ENCODE measurements around the gene IMPA2. TPM values are rescaled to one million over a fixed set of nuclear protein-coding genes. Genes with fewer than 3 reads are reported as not detected.

IMPA2 gene
- polyA plus RNA-seq, 4 donors = 22.6 to 58.3 (median 36.8) TPM

DNA sequence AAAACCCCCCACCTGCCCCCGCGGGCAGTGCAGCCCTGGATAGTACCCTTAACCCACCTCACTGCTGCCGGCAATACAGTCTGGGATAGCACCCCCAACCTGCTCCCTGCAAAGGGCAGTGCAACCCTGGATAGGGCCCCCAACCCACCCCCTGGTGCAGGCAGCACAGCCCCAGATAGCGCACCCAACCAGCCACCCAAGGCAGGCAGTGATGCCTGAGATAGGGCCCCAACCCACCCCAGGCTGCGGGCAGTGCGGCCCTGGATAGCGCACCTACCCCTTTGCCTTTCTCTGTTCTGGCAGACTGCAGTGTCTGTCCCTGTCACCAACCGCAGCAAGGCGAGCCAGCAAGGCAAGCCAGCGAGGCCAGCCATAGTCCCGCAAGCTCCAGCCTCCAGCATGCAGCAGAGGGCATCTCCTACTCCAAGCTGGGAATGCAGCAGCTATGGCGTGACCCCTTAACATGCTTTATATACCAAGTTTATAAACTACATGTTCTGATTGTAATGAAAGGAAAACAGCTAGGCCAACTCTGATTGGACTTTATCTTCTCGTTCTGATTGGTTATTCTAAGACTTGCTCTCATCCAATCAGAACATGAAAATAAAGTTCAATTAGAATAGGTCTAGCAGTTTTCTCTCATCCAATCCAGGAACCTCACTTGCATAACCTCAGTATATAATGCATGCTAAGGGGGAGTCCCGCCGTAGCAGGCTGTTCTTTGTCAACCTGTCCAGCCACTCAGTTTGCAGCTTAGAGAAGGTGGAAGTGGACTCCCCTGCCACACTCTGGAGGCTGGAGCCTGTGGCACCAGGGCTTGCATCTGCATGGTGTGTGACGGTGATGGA lies 78.3 kb downstream of the IMPA2 start:
- no peaks in the 10 kb centered on the region for H3K36me3 ChIP-seq (ENCODE audit: control insufficient read depth in 3 of 3, insufficient read depth in 2 of 3, low read depth in 1 of 3, low read length in 3 of 3)
- H3K4me3 ChIP-seq (ENCODE audit: low read depth in 1 of 3, low read length in 3 of 3) = no peak overlapping the region
- DNase-seq (no peak), FAIRE-seq (no peak)
- H3K27me3 ChIP-seq (ENCODE audit: control insufficient read depth in 3 of 3, insufficient read depth in 3 of 3, low read length in 3 of 3) = no peaks in the 10 kb centered on the region
- WGBS, 3 donors = 83 to 87% (median 84%) methylated on average over 16 of the region's 16 CpGs
- no peaks in the 10 kb centered on the region for H3K9me3 ChIP-seq (ENCODE audit: control insufficient read depth in 2 of 2, insufficient read depth in 1 of 2, low read depth in 1 of 2, low read length in 1 of 2)
- H3K4me1 ChIP-seq (ENCODE audit: control insufficient read depth in 3 of 3, insufficient read depth in 2 of 3, low read depth in 1 of 3, low read length in 2 of 3) = no peaks in the 10 kb centered on the region
- H3K27ac ChIP-seq (ENCODE audit: low read depth in 1 of 3, low read length in 2 of 3) = no peak overlapping the region

DNA sequence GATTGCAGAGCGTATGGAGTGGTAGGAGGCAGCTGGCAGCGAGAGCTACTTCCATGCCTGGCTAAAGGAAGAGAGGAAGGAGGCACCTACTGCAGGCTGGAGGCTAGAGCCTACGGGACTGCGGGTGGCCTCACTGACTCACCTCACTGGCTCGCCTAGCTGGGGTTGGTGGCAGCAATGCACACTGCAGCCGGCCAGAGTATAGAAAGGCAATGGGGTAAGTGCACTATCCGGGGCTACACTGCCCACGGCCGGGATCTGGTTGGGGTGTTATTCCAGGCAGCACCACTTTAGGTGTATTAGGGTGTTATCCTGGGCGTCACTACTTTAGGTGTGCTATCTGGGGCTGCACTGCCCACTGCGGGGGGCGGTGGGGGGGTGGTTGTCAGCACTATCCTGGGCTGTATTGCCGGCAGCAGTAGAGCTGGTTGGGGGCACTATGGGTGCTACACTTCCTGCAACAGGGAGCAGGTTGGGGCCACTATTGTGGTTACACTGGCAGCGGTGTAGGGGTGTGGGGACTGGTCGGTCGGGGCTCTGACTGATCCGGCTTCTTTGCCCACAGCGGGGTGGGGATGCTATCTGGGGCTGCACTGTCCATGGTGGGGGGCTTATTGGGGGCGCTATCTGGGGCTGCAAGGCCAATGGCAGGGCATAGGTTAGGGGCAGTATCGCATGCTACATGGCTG lies 79.0 kb downstream of the IMPA2 start:
- no peak overlapping the region for H3K4me3 ChIP-seq (ENCODE audit: low read depth in 1 of 3, low read length in 3 of 3)
- H3K9me3 ChIP-seq (ENCODE audit: control insufficient read depth in 2 of 2, insufficient read depth in 1 of 2, low read depth in 1 of 2, low read length in 1 of 2) = no peaks in the 10 kb centered on the region
- no peaks in the 10 kb centered on the region for H3K27me3 ChIP-seq (ENCODE audit: control insufficient read depth in 3 of 3, insufficient read depth in 3 of 3, low read length in 3 of 3)
- no peaks in the 10 kb centered on the region for H3K36me3 ChIP-seq (ENCODE audit: control insufficient read depth in 3 of 3, insufficient read depth in 2 of 3, low read depth in 1 of 3, low read length in 3 of 3)
- H3K4me1 ChIP-seq (ENCODE audit: control insufficient read depth in 3 of 3, insufficient read depth in 2 of 3, low read depth in 1 of 3, low read length in 2 of 3) = no peaks in the 10 kb centered on the region
- DNase-seq (no peak), FAIRE-seq (no peak)
- WGBS, 3 donors = 70 to 86% (median 74%) methylated on average over 18 to 20 of the region's 20 CpGs
- no peak overlapping the region for H3K27ac ChIP-seq (ENCODE audit: low read depth in 1 of 3, low read length in 2 of 3)

DNA sequence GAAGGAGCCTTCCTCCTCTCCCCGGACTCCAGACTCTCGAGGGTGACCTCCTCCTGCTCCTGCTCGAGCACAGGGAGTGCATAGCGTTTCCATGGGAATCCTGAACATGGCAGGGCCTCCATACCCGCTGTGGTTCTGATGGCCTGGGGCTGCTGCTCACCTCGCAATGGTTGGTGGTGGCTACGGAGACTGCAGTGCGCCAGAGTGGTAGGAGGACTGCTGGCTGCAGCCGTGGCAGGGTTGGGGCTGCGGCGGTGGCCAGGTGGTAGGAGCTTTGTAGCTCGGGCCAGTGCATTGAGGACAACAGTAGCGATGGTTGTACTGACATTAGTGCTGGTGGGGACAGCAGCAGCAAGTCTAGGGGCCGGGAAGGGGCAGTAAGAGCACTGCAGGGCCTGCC lies 80.4 kb downstream of the IMPA2 start:
- 76 to 85% (median 82%) methylated on average over 14 of the region's 14 CpGs for WGBS, 3 donors
- no peaks in the 10 kb centered on the region for H3K9me3 ChIP-seq (ENCODE audit: control insufficient read depth in 2 of 2, insufficient read depth in 1 of 2, low read depth in 1 of 2, low read length in 1 of 2)
- no peak for FAIRE-seq
- no peak overlapping the region for H3K27ac ChIP-seq (ENCODE audit: low read depth in 1 of 3, low read length in 2 of 3)
- H3K4me3 ChIP-seq (ENCODE audit: low read depth in 1 of 3, low read length in 3 of 3) = no peak overlapping the region
- no peaks in the 10 kb centered on the region for H3K27me3 ChIP-seq (ENCODE audit: control insufficient read depth in 3 of 3, insufficient read depth in 3 of 3, low read length in 3 of 3)
- H3K4me1 ChIP-seq (ENCODE audit: control insufficient read depth in 3 of 3, insufficient read depth in 2 of 3, low read depth in 1 of 3, low read length in 2 of 3) = no peaks in the 10 kb centered on the region
- DNase-seq = no peak
- no peaks in the 10 kb centered on the region for H3K36me3 ChIP-seq (ENCODE audit: control insufficient read depth in 3 of 3, insufficient read depth in 2 of 3, low read depth in 1 of 3, low read length in 3 of 3)

DNA sequence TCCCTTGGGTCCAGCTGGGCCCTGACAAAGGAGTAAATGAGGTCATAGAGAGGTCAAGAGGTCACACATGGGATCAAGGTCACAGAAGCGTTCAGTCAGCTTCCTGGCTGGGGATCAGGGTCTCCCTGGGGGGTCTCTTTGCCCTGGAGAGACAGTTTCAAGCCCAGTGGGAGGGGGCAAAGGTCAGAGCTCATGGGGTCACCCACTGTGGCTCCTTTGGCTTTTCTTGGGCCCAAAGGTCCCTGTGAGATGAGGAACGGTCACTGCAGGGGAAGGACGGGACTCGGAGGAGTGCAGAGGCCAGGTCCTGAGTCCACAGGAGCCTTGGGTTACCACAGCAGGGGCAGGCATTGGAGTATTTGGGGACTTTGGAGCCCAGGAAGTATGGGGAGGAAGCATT lies 81.7 kb downstream of the IMPA2 start:
- FAIRE-seq = no peak
- WGBS, 3 donors = 49 to 67% (median 64%) methylated on average over 4 of the region's 4 CpGs
- no peaks in the 10 kb centered on the region for H3K4me1 ChIP-seq (ENCODE audit: control insufficient read depth in 3 of 3, insufficient read depth in 2 of 3, low read depth in 1 of 3, low read length in 2 of 3)
- no peak overlapping the region for H3K27ac ChIP-seq (ENCODE audit: low read depth in 1 of 3, low read length in 2 of 3)
- H3K9me3 ChIP-seq (ENCODE audit: control insufficient read depth in 2 of 2, insufficient read depth in 1 of 2, low read depth in 1 of 2, low read length in 1 of 2) = no peaks in the 10 kb centered on the region
- no peak for DNase-seq
- H3K27me3 ChIP-seq (ENCODE audit: control insufficient read depth in 3 of 3, insufficient read depth in 3 of 3, low read length in 3 of 3) = no peaks in the 10 kb centered on the region
- H3K4me3 ChIP-seq (ENCODE audit: low read depth in 1 of 3, low read length in 3 of 3) = no peak overlapping the region
- H3K36me3 ChIP-seq (ENCODE audit: control insufficient read depth in 3 of 3, insufficient read depth in 2 of 3, low read depth in 1 of 3, low read length in 3 of 3) = no peaks in the 10 kb centered on the region

DNA sequence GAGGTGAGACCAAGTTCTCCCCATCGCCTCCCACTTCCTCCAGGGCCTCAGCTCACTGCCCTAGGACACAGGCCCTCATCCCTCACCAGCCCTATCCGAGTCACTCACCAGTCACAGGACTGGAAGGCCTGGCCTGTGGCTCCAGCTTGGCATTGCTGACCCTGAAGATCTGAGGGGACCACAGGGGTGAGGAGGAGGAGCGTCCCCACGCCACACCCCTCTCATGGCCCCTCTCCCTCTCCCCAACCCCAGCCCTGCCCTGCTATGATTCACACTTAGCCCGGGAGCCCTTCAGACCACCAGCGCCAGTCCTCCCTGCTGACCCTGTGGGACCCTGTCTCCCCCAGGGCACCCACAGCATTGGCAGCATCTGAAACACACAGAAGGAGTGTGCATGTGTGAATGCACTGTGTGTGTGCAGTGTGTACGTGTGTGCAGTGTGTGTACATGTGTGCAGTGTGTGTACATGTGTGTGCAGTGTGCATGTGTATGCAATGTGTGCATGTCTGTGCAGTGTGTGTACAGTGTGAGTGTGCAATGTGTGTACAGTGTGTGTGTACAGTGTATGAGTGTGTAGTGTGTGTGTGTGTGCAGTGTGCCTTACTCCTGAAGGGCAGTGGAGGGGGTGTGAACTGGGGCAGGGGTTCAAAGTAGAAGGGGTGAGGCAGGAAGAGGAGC lies 82.9 kb downstream of the IMPA2 start:
- WGBS, 3 donors = 74 to 87% (median 77%) methylated on average over 7 of the region's 7 CpGs
- H3K27ac ChIP-seq (ENCODE audit: low read depth in 1 of 3, low read length in 2 of 3) = no peak overlapping the region
- FAIRE-seq = no peak
- H3K36me3 ChIP-seq (ENCODE audit: control insufficient read depth in 3 of 3, insufficient read depth in 2 of 3, low read depth in 1 of 3, low read length in 3 of 3) = no peaks in the 10 kb centered on the region
- no peaks in the 10 kb centered on the region for H3K27me3 ChIP-seq (ENCODE audit: control insufficient read depth in 3 of 3, insufficient read depth in 3 of 3, low read length in 3 of 3)
- no peaks in the 10 kb centered on the region for H3K4me1 ChIP-seq (ENCODE audit: control insufficient read depth in 3 of 3, insufficient read depth in 2 of 3, low read depth in 1 of 3, low read length in 2 of 3)
- no peaks in the 10 kb centered on the region for H3K9me3 ChIP-seq (ENCODE audit: control insufficient read depth in 2 of 2, insufficient read depth in 1 of 2, low read depth in 1 of 2, low read length in 1 of 2)
- H3K4me3 ChIP-seq (ENCODE audit: low read depth in 1 of 3, low read length in 3 of 3) = no peak overlapping the region
- no peak for DNase-seq

DNA sequence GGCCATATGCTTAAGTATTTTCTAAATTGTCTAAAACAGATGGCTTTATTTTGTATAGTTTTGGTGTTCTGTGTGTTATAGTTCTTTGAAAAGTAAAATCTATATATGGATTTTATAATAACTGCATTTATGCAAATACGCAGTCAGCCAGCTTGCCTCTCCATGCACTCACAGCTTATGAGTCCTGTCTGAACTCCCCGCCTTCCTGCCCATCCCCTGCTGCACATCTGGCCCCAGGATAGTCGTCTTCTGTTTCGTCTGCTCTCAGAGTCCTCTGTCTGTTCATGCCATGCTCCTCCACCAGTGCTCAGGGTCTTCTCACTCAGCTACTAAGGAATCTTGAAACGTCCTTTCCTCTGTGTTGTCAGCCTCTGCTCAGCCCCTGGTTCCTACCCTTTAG lies 84.1 kb downstream of the IMPA2 start:
- Histone ChIP-seq H3K27ac (ENCODE audit: low read depth in 1 of 3, low read length in 2 of 3) (no peak overlapping the region), H3K9me3 (ENCODE audit: control insufficient read depth in 2 of 2, insufficient read depth in 1 of 2, low read depth in 1 of 2, low read length in 1 of 2) (no peaks in the 10 kb centered on the region), H3K4me3 (ENCODE audit: low read depth in 1 of 3, low read length in 3 of 3) (no peak overlapping the region), H3K36me3 (ENCODE audit: control insufficient read depth in 3 of 3, insufficient read depth in 2 of 3, low read depth in 1 of 3, low read length in 3 of 3) (no peaks in the 10 kb centered on the region), H3K27me3 (ENCODE audit: control insufficient read depth in 3 of 3, insufficient read depth in 3 of 3, low read length in 3 of 3) (no peaks in the 10 kb centered on the region), H3K4me1 (ENCODE audit: control insufficient read depth in 3 of 3, insufficient read depth in 2 of 3, low read depth in 1 of 3, low read length in 2 of 3) (no peaks in the 10 kb centered on the region)
- FAIRE-seq (no peak), DNase-seq (no peak)
- WGBS, 3 donors = 66 to 71% (median 66%) methylated on average over 5 of the region's 5 CpGs

DNA sequence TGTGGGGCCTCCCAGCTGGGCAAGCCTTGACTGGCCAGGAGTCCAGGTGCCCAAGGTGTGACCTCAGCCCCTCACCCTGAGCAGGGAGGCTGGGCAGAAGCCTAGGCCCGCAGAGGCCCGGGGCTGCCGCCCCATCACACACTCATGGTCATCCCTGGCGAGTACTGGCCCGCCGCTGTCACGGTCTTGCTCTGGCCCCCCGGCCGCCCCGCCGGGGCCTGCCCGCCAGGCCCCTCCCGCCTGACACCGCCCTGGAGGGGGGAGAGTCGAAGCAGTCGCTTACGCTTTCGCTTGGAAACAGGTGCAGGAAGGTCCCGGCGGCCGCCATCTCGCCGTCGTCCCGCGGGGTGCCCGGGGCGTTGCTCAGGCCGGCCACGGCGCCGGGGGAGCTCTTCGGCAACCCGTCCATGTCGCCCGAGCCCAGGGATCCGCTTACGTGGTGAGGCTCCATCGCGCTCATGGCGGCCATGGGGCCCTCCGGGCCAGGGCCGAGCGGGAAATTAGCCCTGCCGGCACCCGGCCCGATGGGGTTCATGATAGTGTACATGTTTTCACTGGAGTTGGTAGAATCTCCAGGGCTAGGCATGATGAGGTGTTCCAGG lies 85.7 kb downstream of the IMPA2 start:
- no peaks in the 10 kb centered on the region for H3K9me3 ChIP-seq (ENCODE audit: control insufficient read depth in 2 of 2, insufficient read depth in 1 of 2, low read depth in 1 of 2, low read length in 1 of 2)
- 95 to 99% (median 97%) methylated on average over 43 to 47 of the region's 47 CpGs for WGBS, 3 donors
- H3K4me3 ChIP-seq (ENCODE audit: low read depth in 1 of 3, low read length in 3 of 3) = no peak overlapping the region
- DNase-seq = no peak
- H3K4me1 ChIP-seq (ENCODE audit: control insufficient read depth in 3 of 3, insufficient read depth in 2 of 3, low read depth in 1 of 3, low read length in 2 of 3) = no peaks in the 10 kb centered on the region
- no peak for FAIRE-seq
- H3K36me3 ChIP-seq (ENCODE audit: control insufficient read depth in 3 of 3, insufficient read depth in 2 of 3, low read depth in 1 of 3, low read length in 3 of 3) = no peaks in the 10 kb centered on the region
- no peak overlapping the region for H3K27ac ChIP-seq (ENCODE audit: low read depth in 1 of 3, low read length in 2 of 3)
- no peaks in the 10 kb centered on the region for H3K27me3 ChIP-seq (ENCODE audit: control insufficient read depth in 3 of 3, insufficient read depth in 3 of 3, low read length in 3 of 3)

DNA sequence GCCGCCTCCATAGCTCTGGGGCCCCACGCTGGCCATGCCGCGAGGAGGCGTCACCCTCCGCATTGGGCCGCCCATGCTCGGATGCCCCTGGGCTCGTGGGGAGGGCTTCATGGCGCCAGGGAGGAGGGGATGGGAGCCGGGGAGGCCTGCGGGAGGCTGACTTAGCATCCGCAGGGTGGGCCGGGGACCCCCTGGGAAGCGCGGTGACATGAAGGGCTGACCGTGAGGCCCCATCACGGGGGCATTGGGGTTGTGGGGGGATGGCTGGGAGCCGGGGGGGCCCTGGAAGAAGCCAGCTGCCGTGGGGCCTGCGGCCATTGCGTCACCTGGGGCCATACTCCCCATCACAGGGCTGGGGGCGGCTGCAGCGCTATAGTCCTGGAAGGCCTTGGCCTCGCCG lies 86.4 kb downstream of the IMPA2 start:
- DNase-seq (no peak), FAIRE-seq (no peak)
- no peak overlapping the region for H3K4me3 ChIP-seq (ENCODE audit: low read depth in 1 of 3, low read length in 3 of 3)
- no peaks in the 10 kb centered on the region for H3K4me1 ChIP-seq (ENCODE audit: control insufficient read depth in 3 of 3, insufficient read depth in 2 of 3, low read depth in 1 of 3, low read length in 2 of 3)
- no peaks in the 10 kb centered on the region for H3K9me3 ChIP-seq (ENCODE audit: control insufficient read depth in 2 of 2, insufficient read depth in 1 of 2, low read depth in 1 of 2, low read length in 1 of 2)
- H3K27me3 ChIP-seq (ENCODE audit: control insufficient read depth in 3 of 3, insufficient read depth in 3 of 3, low read length in 3 of 3) = no peaks in the 10 kb centered on the region
- H3K36me3 ChIP-seq (ENCODE audit: control insufficient read depth in 3 of 3, insufficient read depth in 2 of 3, low read depth in 1 of 3, low read length in 3 of 3) = no peaks in the 10 kb centered on the region
- H3K27ac ChIP-seq (ENCODE audit: low read depth in 1 of 3, low read length in 2 of 3) = no peak overlapping the region
- WGBS, 3 donors = 88 to 97% (median 95%) methylated on average over 19 to 26 of the region's 26 CpGs

Measured in small intestine (tissue), 7 donors.